Islet precursor cell (in vitro differentiated cells): Measurements from ENCODE around the gene LRRC9.
A peak's percentile ranks its signal among the peaks of the same experiment; 100 is the strongest.
"Not testable (repeated sequence)": the region's sequence is repeated elsewhere in the genome, so short reads cannot be mapped to it uniquely, and the experiment has no call there.

ENCODE experiments used
- DNase-seq: peaks from one replicate; pipeline ENCODE4 v3.0.0-alpha.2; 2018

The LRRC9 gene

GRCh38 chr14:60079723-60080122 lies 159.8 kb downstream of the LRRC9 start:
- no peak for DNase-seq

DNA sequence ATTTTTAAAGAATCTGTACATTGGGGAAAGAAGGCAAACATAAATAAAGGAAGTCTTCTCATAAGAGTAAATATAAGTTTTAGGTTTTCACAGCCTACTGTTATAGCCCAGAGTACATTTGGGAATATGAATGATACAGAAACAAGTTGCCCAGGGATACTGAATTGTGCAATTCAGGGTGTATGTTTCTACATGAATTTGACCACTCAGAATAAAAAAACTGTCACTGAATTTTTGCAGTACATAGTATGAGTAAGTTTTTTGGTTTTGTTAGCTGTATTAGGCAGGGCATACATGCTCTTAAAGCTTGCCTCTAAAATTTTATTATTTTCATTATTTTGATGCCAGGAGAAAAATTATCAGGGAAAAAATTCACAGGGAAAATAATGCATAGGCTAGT lies 165.1 kb downstream of the LRRC9 start:
- no peak for DNase-seq

DNA sequence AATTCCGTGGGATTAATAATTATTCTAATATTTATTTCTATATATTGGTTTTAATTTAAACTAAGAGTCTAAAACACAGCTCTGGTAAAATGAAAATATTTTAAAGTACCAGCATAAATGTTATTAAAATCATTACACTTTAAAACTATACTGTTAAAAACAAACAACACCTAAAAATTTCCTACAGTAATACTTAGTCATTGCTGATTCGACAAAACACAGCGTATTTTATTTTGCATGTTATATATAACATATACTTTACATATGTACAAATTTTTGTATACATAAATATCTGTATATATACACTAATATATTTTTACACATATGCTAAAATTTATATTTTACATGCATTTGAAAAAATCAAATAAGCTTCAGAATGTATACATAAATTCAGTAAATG lies 165.7 kb downstream of the LRRC9 start:
- no peak for DNase-seq

DNA sequence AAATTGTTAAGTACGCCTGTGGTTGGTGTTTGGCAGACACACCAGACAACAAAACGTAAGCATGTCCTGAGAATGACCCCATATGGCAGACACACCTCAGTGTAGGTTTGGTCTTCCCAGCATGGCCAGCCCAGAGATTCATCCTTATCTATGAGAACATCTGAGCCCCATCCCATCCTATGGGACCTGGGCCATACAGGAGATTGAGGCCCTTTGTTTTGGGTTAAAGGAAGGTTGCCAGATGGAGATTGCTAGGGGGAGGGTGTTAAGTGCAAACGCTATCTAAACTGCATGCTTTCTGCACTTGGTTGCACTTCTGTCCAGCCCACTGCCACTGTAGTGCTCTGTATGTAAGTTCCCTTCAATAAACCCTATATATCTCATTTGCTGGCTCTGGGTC lies 167.7 kb downstream of the LRRC9 start:
- no peak for DNase-seq

DNA sequence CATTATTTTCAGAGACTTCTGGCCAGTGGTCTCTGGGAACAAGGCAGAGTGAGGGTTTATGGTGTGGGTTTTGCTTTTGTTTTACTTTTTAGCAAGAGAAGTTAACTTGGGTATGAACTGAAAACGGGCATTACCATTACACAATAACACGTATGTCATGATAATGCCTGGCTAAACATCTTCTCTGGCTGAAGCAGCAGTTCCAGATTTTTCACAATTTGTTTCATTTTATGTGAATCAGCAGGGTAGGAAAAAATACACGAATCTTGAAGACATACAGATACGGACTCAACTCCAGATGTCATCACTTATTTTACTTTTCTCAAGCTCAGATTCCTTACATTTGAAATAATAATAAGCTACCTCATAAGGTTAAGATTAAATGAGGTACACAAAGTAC lies 169.3 kb downstream of the LRRC9 start:
- DNase-seq = no peak

DNA sequence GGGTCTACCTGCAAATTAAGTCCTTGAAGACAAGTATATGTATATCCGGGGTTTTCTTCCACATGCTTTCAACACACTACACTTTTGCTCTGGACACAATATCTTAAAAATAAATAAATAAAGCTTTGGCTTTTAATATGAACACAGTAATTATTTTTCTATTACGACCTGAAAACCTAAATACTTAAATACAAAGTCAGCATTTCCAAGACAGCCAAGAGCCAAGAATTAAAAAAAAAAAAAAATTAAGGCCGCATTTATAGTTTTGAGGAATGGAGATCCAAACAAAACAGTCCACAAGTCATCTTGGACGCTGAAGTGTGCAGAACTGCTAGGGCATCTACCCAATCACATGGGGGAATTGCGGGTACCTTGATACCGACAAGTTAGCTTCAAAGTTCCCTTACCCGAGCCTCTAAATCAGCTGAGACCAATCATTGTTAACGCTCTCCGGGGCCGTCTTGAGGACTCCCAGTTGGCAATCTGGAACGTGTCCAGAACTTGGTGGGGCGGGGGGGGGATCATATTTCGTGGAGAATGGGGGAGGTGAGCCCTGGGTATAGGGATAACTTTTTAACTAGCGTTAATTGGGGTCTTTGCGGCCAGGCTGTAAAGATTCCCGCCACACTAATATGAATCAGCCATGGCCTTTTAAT lies 171.0 kb downstream of the LRRC9 start:
- peak; percentile 59 for DNase-seq

- DNase-seq = peak; percentile 98
Observed at GRCh38 chr14:60091550-60092525, 171.9 kb downstream of the LRRC9 start, which contains the start of gene PCNX4. Gene PCNX4, plus strand, starts transcription at chr14:60091923. Its CDS starts 15,716 bp downstream, at chr14:60107639.

- peak; percentile 55 for DNase-seq
Observed at GRCh38 chr14:60092526-60092920, 172.6 kb downstream of the LRRC9 start.

GRCh38 chr14:60093080-60093479 lies 173.1 kb downstream of the LRRC9 start:
- DNase-seq = no peak

- DNase-seq = no peak
Observed at GRCh38 chr14:60093606-60094005, 173.7 kb downstream of the LRRC9 start.

GRCh38 chr14:60094306-60094897 lies 174.5 kb downstream of the LRRC9 start:
- DNase-seq = peak; percentile 92

- DNase-seq = no peak
Observed at GRCh38 chr14:60095231-60095630, 175.3 kb downstream of the LRRC9 start.

DNA sequence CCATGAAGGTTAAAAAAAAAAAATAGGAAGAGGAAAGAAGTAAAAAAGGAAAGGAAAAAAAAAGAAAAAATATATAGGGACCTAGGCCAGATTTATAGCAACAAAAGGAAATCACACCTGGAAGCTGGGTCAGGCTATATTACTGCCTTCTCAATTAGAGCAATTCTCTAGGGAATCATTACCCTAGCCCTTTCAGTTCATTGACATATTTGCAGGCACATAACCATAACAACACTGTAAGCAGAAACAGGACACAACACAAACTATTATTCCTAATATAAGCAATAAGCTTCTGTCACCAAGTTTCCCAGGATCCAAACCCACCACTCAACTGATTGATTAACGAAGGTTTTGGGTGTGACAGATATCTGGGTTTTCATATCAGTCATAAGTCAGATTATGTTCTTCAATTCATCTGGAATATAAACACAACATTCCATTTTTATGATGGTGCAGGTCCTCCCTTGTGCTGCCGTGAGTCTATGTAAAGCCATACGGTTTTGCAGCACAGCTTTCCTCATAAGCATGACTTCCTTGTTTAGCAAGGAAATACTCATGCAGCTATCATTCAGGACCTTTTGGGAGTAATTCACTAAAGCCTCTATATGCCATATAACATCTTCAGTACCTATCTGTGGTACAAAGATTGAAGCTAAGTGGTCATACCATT lies 176.0 kb downstream of the LRRC9 start:
- DNase-seq = no peak

DNA sequence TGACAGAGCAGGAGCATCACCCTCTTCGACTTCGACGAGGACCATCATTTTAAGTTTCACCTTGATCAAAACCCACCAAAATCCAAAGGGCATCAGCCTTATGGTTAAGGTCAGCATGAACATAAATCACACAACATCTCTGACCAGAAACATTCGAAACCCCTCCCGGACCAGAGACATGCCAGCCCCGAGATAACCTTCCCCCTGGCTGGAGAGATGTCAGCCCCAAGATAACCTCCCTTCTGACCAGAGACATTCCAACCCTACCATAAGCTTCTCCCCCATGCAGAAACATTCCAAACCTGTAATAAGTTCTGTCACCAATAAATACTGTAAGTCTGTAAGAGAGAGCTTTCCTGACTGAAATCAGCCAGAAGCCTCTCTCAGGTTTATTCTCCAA lies 178.0 kb downstream of the LRRC9 start:
- no peak for DNase-seq

- not testable (repeated sequence) for DNase-seq
Observed at GRCh38 chr14:60099855-60100254, 179.9 kb downstream of the LRRC9 start.

- no peak for DNase-seq
Observed at GRCh38 chr14:60101786-60102185, 181.8 kb downstream of the LRRC9 start.

GRCh38 chr14:60102389-60102788 lies 182.4 kb downstream of the LRRC9 start:
- DNase-seq = no peak

DNA sequence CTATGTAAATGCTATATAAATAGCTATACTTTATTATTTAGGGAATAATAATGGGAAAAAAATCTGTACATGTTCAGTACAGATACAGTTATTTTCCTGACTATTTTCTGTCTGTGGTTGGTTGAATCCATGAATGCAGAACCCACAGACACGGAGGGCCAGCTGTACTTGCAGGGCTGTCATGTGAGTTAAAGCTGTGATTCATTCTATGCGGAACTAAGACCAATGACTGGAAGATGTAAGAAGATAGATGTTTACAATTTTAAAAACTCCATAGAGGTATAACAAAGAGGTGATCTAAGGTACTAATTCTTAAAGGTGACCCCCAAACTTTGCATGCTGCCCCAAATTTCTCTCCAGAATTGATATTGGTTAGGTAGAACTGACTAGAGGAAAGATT lies 186.4 kb downstream of the LRRC9 start:
- no peak for DNase-seq

- no peak for DNase-seq
Observed at GRCh38 chr14:60107477-60107876, 187.5 kb downstream of the LRRC9 start.

DNA sequence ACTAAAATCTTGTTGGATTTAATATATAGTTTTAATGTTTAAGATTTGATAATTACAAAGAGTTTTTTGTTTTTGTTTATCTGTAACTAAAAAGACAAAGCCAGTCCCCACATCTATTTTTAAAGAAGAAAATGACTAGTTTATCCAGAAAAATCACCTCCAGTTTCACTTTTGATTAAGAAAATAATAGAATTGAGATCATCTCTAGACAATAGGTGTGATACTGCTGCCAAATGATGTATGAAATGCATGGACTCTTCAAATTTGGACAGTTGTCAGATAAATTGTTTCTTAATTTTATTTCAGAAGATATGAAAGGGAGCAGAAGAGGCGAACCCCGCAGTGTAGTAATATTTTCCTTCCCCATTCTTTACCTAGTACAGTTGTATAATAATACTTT lies 191.8 kb downstream of the LRRC9 start:
- DNase-seq = no peak
